Astrocyte of the cerebellum (primary cell): ENCODE measurements around the gene HNRNPA2B1.

ENCODE experiments used
- DNase-seq: peaks from one replicate; pipeline ENCODE4 v3.0.0-alpha.2; 2011; ENCODE audit warnings: low read depth
- H3K4me3 ChIP-seq: 2 replicates; pipeline ENCODE4 v1.5.1; 2011; ENCODE audit warnings: mild to moderate bottlenecking, low read depth, low read length, moderate library complexity
- in situ Hi-C: cut with HindIII; loops from 2 replicates; pipeline ENCODE4 v1.10.0; 2017; ENCODE audit warnings: low sequenced_read_pairs
- TF ChIP-seq, protein P1 (sequence below): IDR thresholded peaks from 2 replicates; pipeline ENCODE4 v1.5.1; 2012; ENCODE audit warnings: low read length, low read depth, moderate library complexity, mild to moderate bottlenecking; ENCODE audit errors: missing control alignments

The HNRNPA2B1 gene

DNA sequence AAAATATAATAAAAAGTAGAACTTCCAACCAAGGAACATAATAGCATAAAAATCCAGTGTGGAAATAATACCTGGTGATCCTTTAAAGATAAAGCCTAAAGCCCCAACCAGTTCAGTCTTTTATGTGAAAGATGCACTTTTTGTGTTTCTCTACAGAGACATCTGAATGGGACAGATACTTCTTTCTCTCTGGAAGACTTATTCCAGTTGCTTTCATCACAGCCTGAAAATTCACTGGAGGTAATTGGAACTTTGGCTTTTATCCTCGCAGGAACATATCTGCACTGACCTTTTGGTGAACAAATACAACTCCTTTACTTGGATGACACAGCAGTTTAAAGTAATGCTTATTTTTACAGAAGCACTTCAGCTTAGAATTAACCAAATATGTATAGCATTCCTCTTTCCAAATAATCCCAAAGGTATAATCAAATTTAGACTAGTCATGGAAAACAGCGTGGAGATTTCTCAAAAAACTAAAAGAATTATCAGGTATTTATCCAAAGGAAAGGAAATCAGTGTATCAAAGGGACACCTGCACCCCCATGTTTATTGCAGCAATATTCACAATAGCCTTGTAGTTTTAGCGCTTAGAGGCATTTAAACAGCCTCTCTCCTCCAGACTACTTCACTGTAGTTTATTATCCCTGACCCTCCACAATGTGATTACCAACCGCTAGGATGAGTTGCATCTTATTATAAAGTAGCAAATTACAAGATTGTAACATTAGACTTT is 16.8 kb downstream of the HNRNPA2B1 start:
- in situ Hi-C loops = no loop called here
- TF ChIP-seq, protein P1, sequence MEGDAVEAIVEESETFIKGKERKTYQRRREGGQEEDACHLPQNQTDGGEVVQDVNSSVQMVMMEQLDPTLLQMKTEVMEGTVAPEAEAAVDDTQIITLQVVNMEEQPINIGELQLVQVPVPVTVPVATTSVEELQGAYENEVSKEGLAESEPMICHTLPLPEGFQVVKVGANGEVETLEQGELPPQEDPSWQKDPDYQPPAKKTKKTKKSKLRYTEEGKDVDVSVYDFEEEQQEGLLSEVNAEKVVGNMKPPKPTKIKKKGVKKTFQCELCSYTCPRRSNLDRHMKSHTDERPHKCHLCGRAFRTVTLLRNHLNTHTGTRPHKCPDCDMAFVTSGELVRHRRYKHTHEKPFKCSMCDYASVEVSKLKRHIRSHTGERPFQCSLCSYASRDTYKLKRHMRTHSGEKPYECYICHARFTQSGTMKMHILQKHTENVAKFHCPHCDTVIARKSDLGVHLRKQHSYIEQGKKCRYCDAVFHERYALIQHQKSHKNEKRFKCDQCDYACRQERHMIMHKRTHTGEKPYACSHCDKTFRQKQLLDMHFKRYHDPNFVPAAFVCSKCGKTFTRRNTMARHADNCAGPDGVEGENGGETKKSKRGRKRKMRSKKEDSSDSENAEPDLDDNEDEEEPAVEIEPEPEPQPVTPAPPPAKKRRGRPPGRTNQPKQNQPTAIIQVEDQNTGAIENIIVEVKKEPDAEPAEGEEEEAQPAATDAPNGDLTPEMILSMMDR = no peak
- no peak for DNase-seq
- H3K4me3 ChIP-seq = no peak overlapping the region

DNA sequence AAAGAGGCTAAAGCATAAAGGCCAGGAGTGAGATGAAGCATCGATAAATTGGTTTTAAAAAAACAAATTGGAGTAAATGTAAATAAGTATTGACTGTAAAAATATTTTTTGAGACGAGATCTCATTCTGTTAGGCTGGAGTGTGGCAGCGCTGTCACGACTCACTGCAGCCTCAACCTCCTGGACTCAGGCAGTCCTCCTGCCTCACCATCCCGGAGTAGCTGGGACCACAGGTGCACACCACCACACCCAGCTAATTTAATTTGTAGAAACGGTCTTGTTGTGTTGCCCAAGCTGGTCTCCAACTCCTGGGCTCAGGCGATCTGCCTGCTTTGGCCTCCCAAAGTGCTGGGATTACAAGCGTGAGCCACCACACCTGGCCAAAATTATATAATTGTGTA is 17.8 kb downstream of the HNRNPA2B1 start:
- DNase-seq = no peak
- in situ Hi-C loops = no loop called here
- TF ChIP-seq, protein P1 = no peak
- H3K4me3 ChIP-seq = no peak overlapping the region

DNA sequence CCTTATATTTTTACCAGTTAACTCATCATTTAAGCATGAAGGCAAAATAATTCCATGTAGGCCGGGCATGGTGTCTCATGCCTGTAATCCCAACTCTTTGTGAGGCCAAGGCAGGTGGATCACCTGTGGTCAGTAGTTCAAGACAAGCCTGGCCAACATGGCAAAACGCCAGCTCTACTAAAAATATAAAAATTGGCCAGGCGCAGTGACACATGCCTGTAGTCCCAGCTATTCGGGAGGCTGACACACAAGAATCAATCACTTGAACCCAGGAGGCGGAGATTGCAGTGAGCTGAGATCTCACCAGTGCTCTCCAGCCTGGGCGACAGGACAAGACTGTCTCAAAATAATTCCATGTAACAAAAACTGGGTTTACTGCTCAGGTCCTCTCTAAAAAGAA is 18.3 kb downstream of the HNRNPA2B1 start:
- in situ Hi-C loops = no loop called here
- DNase-seq = no peak
- TF ChIP-seq, protein P1 = no peak
- no peak overlapping the region for H3K4me3 ChIP-seq

DNA sequence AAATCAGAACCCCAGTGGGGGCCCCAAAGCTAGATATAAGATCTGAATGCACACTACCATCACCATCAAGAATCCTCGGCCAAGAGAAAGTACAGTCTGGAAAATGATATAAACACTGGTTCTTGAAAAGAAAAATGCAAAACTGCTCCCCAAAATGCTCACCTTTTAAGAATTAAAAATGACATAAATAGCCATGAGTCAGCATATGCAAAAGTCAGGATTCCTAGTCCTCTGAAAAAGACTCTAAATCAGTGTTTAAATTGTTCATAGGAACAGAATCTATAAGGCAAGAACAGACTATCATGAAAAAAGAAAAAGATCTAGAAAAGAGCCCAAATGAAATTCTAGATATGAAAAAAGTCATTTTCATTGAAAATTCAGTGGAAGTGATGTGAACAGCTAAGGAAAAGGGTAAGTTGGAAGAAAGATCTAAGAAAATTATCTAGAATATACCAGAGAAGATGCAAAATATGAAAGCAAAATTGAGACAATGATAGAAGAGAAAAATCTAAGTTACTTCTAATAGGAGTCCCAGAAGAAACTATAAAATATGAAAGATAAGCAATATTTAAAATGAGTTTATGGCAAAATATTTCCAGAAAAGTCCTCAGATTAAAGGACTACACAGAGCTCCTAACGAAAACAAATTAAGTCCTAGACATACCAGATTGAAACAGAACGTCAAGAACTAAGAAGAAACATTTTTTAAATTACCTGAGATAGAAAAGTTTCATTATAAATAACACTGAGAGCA is 18.9 kb downstream of the HNRNPA2B1 start:
- H3K4me3 ChIP-seq = no peak overlapping the region
- TF ChIP-seq, protein P1 = no peak
- DNase-seq = no peak
- in situ Hi-C loops = no loop called here

DNA sequence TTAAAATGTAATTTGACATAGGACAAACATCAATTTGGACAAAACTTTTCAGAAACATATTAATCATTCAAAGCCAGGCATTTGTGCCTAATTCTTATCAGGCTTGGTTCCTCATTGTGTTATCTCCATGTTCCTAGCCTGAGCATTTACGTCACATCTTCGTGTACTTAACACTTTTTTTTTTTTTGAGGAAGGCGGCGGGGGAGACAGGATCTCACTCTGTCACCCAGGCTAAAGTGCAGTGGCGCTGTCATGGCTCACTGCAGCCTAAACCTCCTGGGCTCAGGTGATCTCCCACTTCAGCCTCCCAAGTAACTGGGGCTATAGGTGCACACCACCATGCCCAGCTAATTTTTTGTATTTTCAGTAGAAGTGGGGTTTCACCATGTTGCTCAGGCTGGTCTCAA is 19.8 kb downstream of the HNRNPA2B1 start:
- in situ Hi-C loops = no loop called here
- H3K4me3 ChIP-seq = no peak overlapping the region
- TF ChIP-seq, protein P1 = no peak

DNA sequence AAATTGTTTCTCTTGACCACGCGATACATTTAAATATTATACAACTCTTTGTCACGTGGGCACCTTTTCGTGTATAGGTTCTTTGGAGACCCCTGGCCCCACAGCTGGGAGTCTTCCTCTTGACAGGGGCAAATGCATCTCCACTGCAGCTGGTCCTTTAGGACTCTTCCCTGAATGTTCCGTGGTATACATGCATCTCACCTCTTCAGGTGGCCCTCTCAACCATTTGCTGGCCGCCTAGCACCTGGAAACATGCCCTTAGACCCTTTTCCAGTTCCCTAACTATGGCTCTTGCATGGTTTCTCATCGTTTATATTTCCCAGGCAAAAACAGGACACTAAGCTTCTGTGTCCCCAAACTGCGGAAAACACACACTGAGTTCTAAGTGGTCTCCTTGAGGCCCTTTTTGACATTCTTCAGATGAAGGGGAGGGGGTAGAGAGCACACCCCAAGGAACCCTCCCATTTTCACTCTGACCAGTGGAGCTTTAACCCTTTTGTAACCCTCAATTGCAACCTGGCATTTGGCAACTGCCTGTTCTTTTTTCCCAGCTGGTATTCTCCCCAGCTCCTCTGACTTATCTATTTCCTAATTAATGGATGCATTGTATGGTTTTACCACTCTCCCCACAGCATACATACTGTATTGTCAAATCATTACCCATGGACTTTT is 20.6 kb downstream of the HNRNPA2B1 start:
- in situ Hi-C loops = no loop called here
- no peak overlapping the region for H3K4me3 ChIP-seq
- TF ChIP-seq, protein P1 = no peak
- no peak for DNase-seq

More for the DNA sequence above, 19.8 kb downstream of the HNRNPA2B1 start:
- DNase-seq = no peak
